Panc1 (cell line): Measurements from ENCODE around the gene MYH3. TPM values are rescaled to one million over a fixed set of nuclear protein-coding genes. Genes with fewer than 3 reads are reported as not detected.

Experiments
- ATAC-seq: fragments of 200-7000 bp; cut with Tn5 transposase; 2 replicates; pipeline ENCODE4 v1.9.1; 2020; ENCODE audit warnings: mild to moderate bottlenecking, moderate library complexity
- BruUV-seq: library from RNA; stranded (reverse); fragments of 400-500 nt; replicated peaks from 2 replicates; lab custom pipeline; 2021; lab: Mats Ljungman, UMichigan
- CTCF ChIA-PET: fragments of 300-600 bp; sonication (Branson Sonifier 250); formaldehyde crosslinking; loops from one replicate; lab custom pipeline; 2022; ENCODE audit warnings: antibody characterized with exemption; lab: Charles Lee
- POLR2A ChIA-PET: fragments of 300-600 bp; sonication (Branson Sonifier 250); formaldehyde crosslinking; loops from one replicate; lab custom pipeline; 2022; ENCODE audit warnings: antibody characterized with exemption; lab: Charles Lee
- DNase-seq: peaks from one replicate; pipeline ENCODE4 v3.0.0-alpha.2; 2010; ENCODE audit warnings: low read depth, low spot score
- H3K27ac ChIP-seq: 2 replicates; pipeline ENCODE4 v1.5.1; 2011; ENCODE audit warnings: mild to moderate bottlenecking, low read length, inconsistent platforms
- H3K27me3 ChIP-seq: fragments of 200-500 bp; sonication (Bioruptor generic); 2 replicates; pipeline ENCODE4 v1.6.0; 2014; ENCODE audit warnings: low read length, inconsistent platforms; ENCODE audit not compliant: control insufficient read depth, insufficient read depth
- H3K36me3 ChIP-seq: fragments of 200-500 bp; sonication (Bioruptor generic); 2 replicates; pipeline ENCODE4 v1.5.1; 2014; ENCODE audit warnings: inconsistent platforms, mild to moderate bottlenecking, low read length, moderate library complexity; ENCODE audit not compliant: control insufficient read depth, insufficient read depth
- H3K4me1 ChIP-seq: 2 replicates; pipeline ENCODE4 v1.5.1; 2011; ENCODE audit warnings: inconsistent platforms, mild to moderate bottlenecking, low read length, moderate library complexity; ENCODE audit not compliant: control insufficient read depth, insufficient read depth
- H3K4me3 ChIP-seq, 2 experiments: 2 replicates each; pipeline ENCODE4 v1.5.1; 2011 to 2012; ENCODE audit warnings: low read depth in 2 of 2, low read length in 2 of 2, mild to moderate bottlenecking in 2 of 2, inconsistent platforms in 1 of 2, moderate library complexity in 1 of 2
- H3K9me3 ChIP-seq: fragments of 200-500 bp; sonication (Bioruptor generic); 2 replicates; pipeline ENCODE4 v1.5.1; 2014; ENCODE audit warnings: low read depth, mild to moderate bottlenecking, inconsistent platforms, low read length, moderate library complexity; ENCODE audit not compliant: control insufficient read depth, insufficient read depth
- CTCF ChIP-seq: fragments of 450-650 bp; IDR thresholded peaks from 2 replicates; pipeline ENCODE4 v1.5.1; 2017; ENCODE audit warnings: mild to moderate bottlenecking
- POLR2AphosphoS5 ChIP-seq: IDR thresholded peaks from 2 replicates; pipeline ENCODE4 v1.6.1; 2012; ENCODE audit warnings: mild to moderate bottlenecking, low read depth, low read length, moderate library complexity
- REST ChIP-seq, 2 experiments: IDR thresholded peaks; 2 replicates each; pipeline ENCODE4 v1.6.1; 2011 to 2012; ENCODE audit warnings: low read depth in 2 of 2, control low read depth in 1 of 2, low read length in 1 of 2, mild to moderate bottlenecking in 1 of 2, moderate library complexity in 1 of 2; ENCODE audit not compliant: insufficient read depth in 1 of 2
- SIN3A ChIP-seq: IDR thresholded peaks from 2 replicates; pipeline ENCODE4 v1.6.1; 2012; ENCODE audit warnings: low read depth, mild to moderate bottlenecking, low read length, moderate library complexity, borderline replicate concordance; ENCODE audit not compliant: insufficient read depth
- TCF7L2 ChIP-seq: IDR thresholded peaks from 2 replicates; pipeline ENCODE4 v1.6.1; 2011; ENCODE audit warnings: mild to moderate bottlenecking, low read depth, low read length, inconsistent platforms
- in situ Hi-C: cut with HindIII; loops from 2 replicates; pipeline ENCODE4 v1.10.0; 2016; ENCODE audit warnings: low sequenced_read_pairs, low pct_unique_long_range_greater_than_20kb
- intact Hi-C: fragments of 100-400 bp; cut with micrococcal nuclease; formaldehyde crosslinking; loops from one replicate; pipeline ENCODE4 v1.10.0; 2022; ENCODE audit not compliant: unreplicated experiment
- total RNA-seq: library from RNA; stranded (reverse); gene quantifications from one replicate; pipeline ENCODE4 v1.2.1, GENCODE V29; 2021; ENCODE audit not compliant: unreplicated experiment

MYH3 gene
- total RNA-seq, 1 experiment from 2014 or later = 1.6 TPM

- H3K27ac ChIP-seq = no peak overlapping the region
- TF ChIP-seq POLR2AphosphoS5 (no peak), CTCF (peak; percentile 59; the same call in 1 of the 2 replicates), REST (IDR thresholded peaks at IDR 0.05; ENCODE audit: insufficient read depth in 1 of 2, low read depth in 2 of 2, low read length in 1 of 2) (no peak), TCF7L2 (no peak), SIN3A (no peak)
- POLR2A ChIA-PET = no interaction called here
- in situ Hi-C loops (no loop called here), intact Hi-C loops (no loop called here)
- ATAC-seq (no peak), DNase-seq (no peak)
- CTCF ChIA-PET = interaction anchor here (1.4 kb wide), 1 partner anchor 37 kb away, joined by 5 read pairs; no protein-coding TSS in a partner anchor
- no peaks in the 10 kb centered on the region for H3K27me3 ChIP-seq
- H3K36me3 ChIP-seq = peaks cover 42% of the 10 kb centered on the region
- BruUV-seq = no TSS peak
- H3K4me1 ChIP-seq = no peaks in the 10 kb centered on the region
- no peaks in the 10 kb centered on the region for H3K9me3 ChIP-seq
- H3K4me3 ChIP-seq = no peak overlapping the region
Observed at GRCh38 chr17:10683853-10684252, 26.7 kb upstream of the MYH3 start.

GRCh38 chr17:10681866-10682446 lies 24.8 kb upstream of the MYH3 start:
- in situ Hi-C loops = no loop called here
- no peak for ATAC-seq
- CTCF ChIA-PET = no interaction called here

More at GRCh38 chr17:10681866-10682446, 24.8 kb upstream of the MYH3 start:
- POLR2A ChIA-PET = no interaction called here
- Histone ChIP-seq H3K36me3 (peaks cover 37% of the 10 kb centered on the region), H3K4me3 (no peak overlapping the region), H3K27me3 (no peaks in the 10 kb centered on the region), H3K4me1 (no peaks in the 10 kb centered on the region), H3K9me3 (no peaks in the 10 kb centered on the region), H3K27ac (no peak overlapping the region)
- TF ChIP-seq REST (IDR thresholded peaks at IDR 0.05; ENCODE audit: insufficient read depth in 1 of 2, low read depth in 2 of 2, low read length in 1 of 2) = no peak
- no peak for TF ChIP-seq TCF7L2
- no peak for TF ChIP-seq CTCF
- no peak for TF ChIP-seq SIN3A
- TF ChIP-seq POLR2AphosphoS5 = no peak
- no peak for DNase-seq
- intact Hi-C loops = no loop called here
- no TSS peak for BruUV-seq
